ENCODE measurements around the gene PICK1. TPM values are rescaled to one million over a fixed set of nuclear protein-coding genes. Genes with fewer than 3 reads are reported as not detected.

PICK1 gene
- total and polyA plus RNA-seq, 2 donors (not counting 3 experiments of a cell fraction or from before 2014, with no cell fraction given), result 18.0 to 20.8 TPM

DNA sequence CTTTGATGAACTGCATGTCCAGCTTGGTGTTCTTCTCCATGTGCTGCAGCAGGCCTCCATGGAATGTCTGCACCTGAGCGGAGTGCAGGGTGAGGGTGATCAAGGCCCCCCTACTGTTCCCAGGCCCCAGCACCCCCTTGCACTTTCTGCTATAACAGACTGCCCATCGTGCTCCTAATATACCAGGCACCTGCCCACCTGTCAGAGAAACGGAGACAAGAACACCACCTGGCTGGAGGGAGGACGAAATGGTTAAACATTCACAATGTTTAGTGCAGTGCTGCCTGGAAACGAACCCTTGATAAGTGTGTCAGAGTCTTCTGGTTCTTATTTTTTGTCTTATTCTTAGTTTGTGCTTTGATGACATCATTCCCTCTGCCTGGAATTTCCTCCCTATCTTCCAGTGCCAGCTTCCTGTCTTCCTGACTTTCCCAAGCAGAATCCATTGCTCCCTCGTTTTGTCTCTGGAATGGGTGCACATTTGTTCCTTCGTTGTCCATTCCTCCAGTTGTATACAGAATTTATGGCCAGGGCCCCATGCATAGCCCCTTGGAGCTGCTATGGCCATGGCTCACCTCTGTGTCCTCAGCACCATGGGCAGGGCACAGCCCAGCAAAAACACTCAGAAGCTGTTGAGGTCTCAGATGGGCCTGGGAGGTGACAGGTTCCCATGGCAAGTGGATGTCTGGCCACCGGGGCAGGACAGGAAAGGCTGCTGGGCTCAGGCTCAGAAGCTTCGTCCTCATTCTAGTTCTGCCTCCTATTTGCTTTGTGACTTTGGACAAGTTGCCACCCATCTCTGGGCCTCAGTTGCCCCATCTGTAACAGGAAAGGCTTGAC lies 41.4 kb downstream of the PICK1 start:
- Histone ChIP-seq H2AFZ (ENCODE audit: low read depth, low read length) (peak overlapping the region; percentile 6), H4K20me1 (replicated peaks; ENCODE audit: control insufficient read depth, extremely low read depth, insufficient read depth, low read length) (no peaks in the 10 kb centered on the region), H3K4me3 (replicated peaks in 1 of 3; ENCODE audit: insufficient read depth in 1 of 3, low read depth in 1 of 3, low read length in 3 of 3) (no peak overlapping the region), H3K27ac (ENCODE audit: insufficient read depth, low read depth, low read length) (no peak overlapping the region), H3K9me3 (replicated peaks; ENCODE audit: control insufficient read depth, insufficient read depth, low read length) (no peaks in the 10 kb centered on the region), H3K4me2 (ENCODE audit: insufficient read depth, low read length) (no peak overlapping the region), H3K9ac (replicated peaks; ENCODE audit: extremely low read depth, insufficient read depth, low read length) (no peak overlapping the region), H3K4me1 (ENCODE audit: control insufficient read depth, extremely low read depth, insufficient read depth, low read length) (peaks cover 10% of the 10 kb centered on the region), H3K36me3 (ENCODE audit: control insufficient read depth in 2 of 2, extremely low read depth in 1 of 2, insufficient read depth in 2 of 2, low read length in 2 of 2) (no peaks in the 10 kb centered on the region), H3K9me1 (replicated peaks; ENCODE audit: control insufficient read depth, extremely low read depth, insufficient read depth, low read length) (no peaks in the 10 kb centered on the region), H3K79me2 (ENCODE audit: control insufficient read depth, insufficient read depth, low read length) (no peaks in the 10 kb centered on the region), H3K27me3 (ENCODE audit: control insufficient read depth in 2 of 2, insufficient read depth in 2 of 2, low read length in 2 of 2) (no peaks in the 10 kb centered on the region)
- DNase-seq (ENCODE audit: low read depth, low spot score) (peak; percentile 60), FAIRE-seq (peak; percentile 73)
- dilution Hi-C loops (cut with MboI; ENCODE audit: extremely low pct_ligation_motif_present, low sequenced_read_pairs) (no loop called here), intact Hi-C loops (cut with micrococcal nuclease) (no loop called here)
- TF ChIP-seq EZH2 (IDR thresholded peaks at IDR 0.05; ENCODE audit: borderline replicate concordance, low read depth, low read length, severe bottlenecking), result no peak
- TF ChIP-seq, protein P1, sequence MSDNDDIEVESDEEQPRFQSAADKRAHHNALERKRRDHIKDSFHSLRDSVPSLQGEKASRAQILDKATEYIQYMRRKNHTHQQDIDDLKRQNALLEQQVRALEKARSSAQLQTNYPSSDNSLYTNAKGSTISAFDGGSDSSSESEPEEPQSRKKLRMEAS (IDR thresholded peaks at IDR 0.05; ENCODE audit: insufficient read depth, insufficient read length), result no peak
- peak; percentile 20 for TF ChIP-seq GATA2 (IDR thresholded peaks at IDR 0.05; ENCODE audit: insufficient read depth, insufficient read length, low read depth, low read length)
- TF ChIP-seq JUN (IDR thresholded peaks at IDR 0.05; ENCODE audit: borderline replicate concordance, insufficient read depth, insufficient read length, low read depth), result peak; percentile 69
- TF ChIP-seq FOS (IDR thresholded peaks at IDR 0.05; ENCODE audit: borderline replicate concordance, insufficient read depth, low read length), result no peak
- no peak for TF ChIP-seq POLR2AphosphoS5 (IDR thresholded peaks at IDR 0.05; ENCODE audit: insufficient read depth, low read depth, low read length)
- no peak for TF ChIP-seq MYC (IDR thresholded peaks at IDR 0.05; ENCODE audit: low read depth, low read length)
- TF ChIP-seq CTCF (IDR thresholded peaks at IDR 0.05; ENCODE audit: extremely low read depth in 1 of 2, insufficient read depth in 1 of 2, low read depth in 1 of 2, low read length in 2 of 2), result no peak
- no peak for TF ChIP-seq POLR2A (IDR thresholded peaks at IDR 0.05; ENCODE audit: low read depth, low read length)
- BruUV-seq (replicated peaks), result no TSS peak
- ChIA-PET POLR2A (no interaction called here), CTCF (interaction anchor here (0.9 to 4.0 kb wide), 17 partner anchors 8 to 469 kb away, joined by 3 to 25 read pairs (median 6); partner anchors contain the start of genes BAIAP2L2, MAFF and PLA2G6)
